Raji (cell line): ENCODE measurements around the gene HOXB13.

Experiments used
- POLR2A ChIP-seq: IDR thresholded peaks from 2 replicates; pipeline ENCODE4 v1.6.1; 2011; ENCODE audit warnings: low read depth, low read length, control low read depth; ENCODE audit not compliant: insufficient read depth

HOXB13 gene

GRCh38 chr17:48728232-48729231 is at the start of gene HOXB13:
HOXB13 (minus strand) TSS chr17:48728750; CDS start chr17:48728593, 157 bp downstream.
- no peak for TF ChIP-seq POLR2A

GRCh38 chr17:48776602-48777001 is 48.1 kb upstream of the HOXB13 start:
- no peak for TF ChIP-seq POLR2A

GRCh38 chr17:48773245-48773644 is 44.7 kb upstream of the HOXB13 start:
- TF ChIP-seq POLR2A, result no peak

GRCh38 chr17:48770954-48771353 is 42.4 kb upstream of the HOXB13 start:
- no peak for TF ChIP-seq POLR2A

DNA sequence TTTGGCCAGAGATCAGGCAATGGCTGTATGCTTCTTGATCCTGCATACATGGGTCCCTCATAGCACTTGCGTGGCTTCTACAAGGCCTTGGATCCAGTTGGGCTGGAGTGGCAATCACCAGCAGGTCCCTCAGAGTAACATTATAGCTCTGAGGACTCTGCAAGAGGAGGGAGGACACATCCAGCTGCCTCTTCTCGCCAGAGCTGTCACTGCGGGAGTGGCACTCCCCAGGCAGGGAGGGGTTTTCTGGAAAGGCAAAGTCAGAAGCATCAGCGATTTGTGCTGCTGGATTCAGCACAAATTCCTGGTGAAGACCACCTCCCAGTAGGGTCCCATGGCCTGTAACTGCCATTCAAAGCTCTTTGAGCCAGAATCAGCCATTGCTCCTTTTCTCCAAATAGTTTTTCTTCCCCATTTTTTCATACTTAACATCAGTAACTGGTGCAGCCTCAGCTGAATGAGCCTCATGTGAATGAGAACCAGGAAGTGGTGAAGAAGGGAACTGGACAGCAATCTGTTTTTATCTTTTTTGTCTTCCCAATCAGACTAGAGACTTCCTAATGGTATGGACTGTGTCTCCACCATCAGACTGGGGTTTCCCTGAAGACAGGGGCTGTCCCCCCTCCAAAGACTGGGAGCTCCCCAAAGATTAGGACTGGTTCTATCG is 40.6 kb upstream of the HOXB13 start:
- no peak for TF ChIP-seq POLR2A

DNA sequence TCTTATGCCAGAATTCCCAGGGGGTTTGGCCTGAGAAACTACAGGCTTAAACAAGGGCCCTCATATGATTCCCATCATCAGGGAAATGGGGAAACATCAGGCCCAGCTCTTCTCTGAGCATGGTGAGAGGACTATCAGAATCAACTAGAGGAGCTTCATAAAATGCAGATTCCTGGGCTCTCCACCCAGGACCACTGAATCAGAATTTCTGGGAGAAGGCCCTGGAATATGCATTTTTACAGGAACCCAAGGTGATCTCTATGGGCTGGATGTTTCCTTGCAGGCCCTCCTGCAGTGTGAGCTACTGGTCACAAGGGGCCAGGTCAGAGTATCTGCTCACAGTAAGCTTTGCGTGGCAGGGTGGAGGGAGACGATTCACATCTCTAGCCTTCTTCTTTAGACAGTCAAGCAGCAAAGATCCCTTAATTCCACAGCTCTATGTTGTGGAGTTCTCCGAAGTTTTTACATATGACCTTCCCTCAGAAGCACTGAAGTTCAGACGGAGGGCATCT is 38.8 kb upstream of the HOXB13 start:
- TF ChIP-seq POLR2A, result no peak

- TF ChIP-seq POLR2A, result no peak
These were observed 32.6 kb upstream of the HOXB13 start for GRCh38 chr17:48761114-48761513.

GRCh38 chr17:48760411-48760810 is 31.9 kb upstream of the HOXB13 start:
- TF ChIP-seq POLR2A, result no peak

- TF ChIP-seq POLR2A, result no peak
These were observed 30.7 kb upstream of the HOXB13 start for GRCh38 chr17:48759288-48759687.

- no peak for TF ChIP-seq POLR2A
These were observed 29.0 kb upstream of the HOXB13 start for GRCh38 chr17:48757524-48757961.

- TF ChIP-seq POLR2A, result no peak
These were observed 28.3 kb upstream of the HOXB13 start for GRCh38 chr17:48756830-48757251.

- no peak for TF ChIP-seq POLR2A
These were observed 26.8 kb upstream of the HOXB13 start for GRCh38 chr17:48755356-48755755.

- TF ChIP-seq POLR2A, result no peak
These were observed 26.1 kb upstream of the HOXB13 start for GRCh38 chr17:48754500-48755261.

DNA sequence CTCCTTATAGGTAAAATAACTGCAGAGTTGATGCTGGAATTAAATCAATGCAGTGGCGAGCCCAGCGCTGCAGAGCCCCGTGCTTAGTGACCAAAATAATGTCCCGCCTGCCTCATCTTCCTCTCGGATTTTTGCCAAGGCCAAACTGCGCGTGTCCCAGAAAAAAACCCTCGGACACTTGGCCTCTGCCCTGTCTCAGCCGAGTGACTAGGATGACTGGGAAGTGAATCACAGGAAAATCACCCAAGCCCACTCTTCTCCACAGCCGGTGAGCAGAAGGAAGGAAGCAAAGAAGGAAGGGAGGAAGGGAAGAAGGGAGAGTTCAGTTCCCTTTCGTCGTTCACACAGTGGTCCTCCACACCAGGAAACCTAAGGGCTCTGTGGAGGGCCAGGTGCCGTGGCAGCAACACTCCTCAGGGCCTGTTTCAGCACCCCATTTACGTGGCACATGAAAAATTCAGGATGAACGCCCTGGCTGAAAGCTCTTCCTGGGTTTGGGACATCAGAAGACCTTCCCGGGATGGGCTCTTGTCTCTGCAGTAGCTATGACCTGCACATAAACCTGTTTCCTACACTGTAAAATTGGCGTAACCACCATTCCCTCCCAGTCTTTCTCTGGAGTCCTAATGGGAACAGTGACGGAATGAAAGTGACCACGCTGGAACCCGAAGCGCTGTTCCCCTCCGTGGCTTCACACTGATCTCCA is 25.4 kb upstream of the HOXB13 start:
- no peak for TF ChIP-seq POLR2A
